ENCODE results near the gene AKAP12.
"Not testable (repeated sequence)": the region's sequence is repeated elsewhere in the genome, so short reads cannot be mapped to it uniquely, and the experiment has no call there.

AKAP12 gene

GRCh38 chr6:151317103-151317994 is 77.6 kb downstream of the AKAP12 start:
- no peak for DNase-seq

- DNase-seq: no peak
Observed at GRCh38 chr6:151317995-151318365, 78.2 kb downstream of the AKAP12 start.

- DNase-seq: no peak
Observed at GRCh38 chr6:151320140-151320539, 80.4 kb downstream of the AKAP12 start.

- DNase-seq: no peak
Observed at GRCh38 chr6:151321438-151321837, 81.7 kb downstream of the AKAP12 start.

GRCh38 chr6:151322570-151322969 is 82.8 kb downstream of the AKAP12 start:
- no peak for DNase-seq

- peak; percentile 43 for DNase-seq
Observed at GRCh38 chr6:151323791-151324487, 84.2 kb downstream of the AKAP12 start.

GRCh38 chr6:151324488-151324825 is 84.7 kb downstream of the AKAP12 start:
- no peak for DNase-seq

- DNase-seq: no peak
Observed at GRCh38 chr6:151325075-151326050, 85.6 kb downstream of the AKAP12 start.

- DNase-seq: no peak
Observed at GRCh38 chr6:151326116-151326825, 86.5 kb downstream of the AKAP12 start.

GRCh38 chr6:151327101-151327500 is 87.3 kb downstream of the AKAP12 start:
- no peak for DNase-seq

- no peak for DNase-seq
Observed at GRCh38 chr6:151330130-151330696, 90.4 kb downstream of the AKAP12 start.

- no peak for DNase-seq
Observed at GRCh38 chr6:151335930-151336329, 96.2 kb downstream of the AKAP12 start.

GRCh38 chr6:151338651-151339200 is 99.0 kb downstream of the AKAP12 start:
- DNase-seq: no peak

GRCh38 chr6:151339369-151339768 is 99.6 kb downstream of the AKAP12 start:
- no peak for DNase-seq

- no peak for DNase-seq
Observed at GRCh38 chr6:151340219-151340978, 100.6 kb downstream of the AKAP12 start.

GRCh38 chr6:151341476-151342195 is 101.9 kb downstream of the AKAP12 start:
- no peak for DNase-seq

GRCh38 chr6:151342750-151343149 is 103.0 kb downstream of the AKAP12 start:
- DNase-seq: not testable (repeated sequence)

- DNase-seq: peak; percentile 99
Observed at GRCh38 chr6:151349651-151350270, 110.0 kb downstream of the AKAP12 start.

GRCh38 chr6:151350442-151351145 is 110.8 kb downstream of the AKAP12 start:
- DNase-seq: no peak

All from NCI-H446 treated with DMSO at 0.1 percent for 48 hours (cell line).